GM23338 (cell line): Measurements from ENCODE around the gene XPNPEP1. TPM values are rescaled to one million over a fixed set of nuclear protein-coding genes. Genes with fewer than 3 reads are reported as not detected.

Source experiments
- ATAC-seq: fragments of 200-7000 bp; cut with Tn5 transposase; 3 replicates; pipeline ENCODE4 v1.9.1; 2020
- DNase-seq: peaks from one replicate; pipeline ENCODE4 v3.0.0-alpha.2; 2015; ENCODE audit warnings: low spot score
- H2AFZ ChIP-seq: fragments of 200-600 bp; sonication (generic); 2 replicates; pipeline ENCODE4 v1.8.0; 2016; ENCODE audit warnings: antibody characterized with exemption, mild to moderate bottlenecking, moderate library complexity
- H3F3A ChIP-seq: fragments of 200-600 bp; sonication (generic); replicated peaks from 2 replicates; pipeline ENCODE4 v1.8.0; 2017; ENCODE audit warnings: antibody characterized with exemption, mixed run types, low read depth
- H3K27ac ChIP-seq: fragments of 200-600 bp; sonication (generic); 2 replicates; pipeline ENCODE4 v1.6.1; 2016; ENCODE audit warnings: low read depth
- H3K27me3 ChIP-seq: fragments of 200-600 bp; sonication (generic); 2 replicates; pipeline ENCODE4 v1.8.0; 2016; ENCODE audit warnings: mild to moderate bottlenecking, mixed run types, moderate library complexity; ENCODE audit not compliant: insufficient read depth
- H3K36me3 ChIP-seq: fragments of 200-600 bp; sonication (generic); 2 replicates; pipeline ENCODE4 v1.8.0; 2016; ENCODE audit warnings: mild to moderate bottlenecking; ENCODE audit not compliant: insufficient read depth
- H3K4me1 ChIP-seq: fragments of 200-600 bp; sonication (generic); 2 replicates; pipeline ENCODE4 v1.8.0; 2016; ENCODE audit warnings: mild to moderate bottlenecking, moderate library complexity; ENCODE audit not compliant: insufficient read depth
- H3K4me2 ChIP-seq: fragments of 200-600 bp; sonication (generic); 2 replicates; pipeline ENCODE4 v1.7.1; 2017; ENCODE audit warnings: mixed run types
- H3K4me3 ChIP-seq: fragments of 200-600 bp; sonication (generic); 2 replicates; pipeline ENCODE4 v1.6.1; 2016; ENCODE audit warnings: mixed run types
- H3K79me2 ChIP-seq: fragments of 200-600 bp; sonication (generic); replicated peaks from 2 replicates; pipeline ENCODE4 v1.8.0; 2017; ENCODE audit warnings: mild to moderate bottlenecking; ENCODE audit not compliant: insufficient read depth
- H3K9me2 ChIP-seq: fragments of 200-600 bp; sonication (generic); 2 replicates; pipeline ENCODE4 v1.8.0; 2017; ENCODE audit not compliant: insufficient read depth
- H4K20me1 ChIP-seq: fragments of 200-600 bp; sonication (generic); replicated peaks from 2 replicates; pipeline ENCODE4 v1.8.0; 2017; ENCODE audit warnings: mild to moderate bottlenecking; ENCODE audit not compliant: insufficient read depth
- H3K27ac Mint-ChIP-seq: 2 replicates; pipeline ENCODE4 v1.8.0; 2020; ENCODE audit warnings: inconsistent platforms, mild to moderate bottlenecking, moderate library complexity, mixed read lengths
- H3K27me3 Mint-ChIP-seq: 3 replicates; pipeline ENCODE4 v1.8.0; 2022; ENCODE audit warnings: low read depth, mild to moderate bottlenecking, moderate library complexity, mixed read lengths, inconsistent platforms; ENCODE audit not compliant: insufficient read depth, poor library complexity
- H3K36me3 Mint-ChIP-seq: 3 replicates; pipeline ENCODE4 v1.8.0; 2021; ENCODE audit warnings: low read depth, mild to moderate bottlenecking, inconsistent platforms, moderate library complexity, mixed read lengths
- H3K4me1 Mint-ChIP-seq: 3 replicates; pipeline ENCODE4 v1.8.0; 2020; ENCODE audit warnings: mild to moderate bottlenecking, inconsistent platforms, mixed read lengths
- H3K4me3 Mint-ChIP-seq: 3 replicates; pipeline ENCODE4 v1.8.0; 2021; ENCODE audit warnings: moderate library complexity, mild to moderate bottlenecking, inconsistent platforms, mixed read lengths
- H3K9me3 Mint-ChIP-seq: 3 replicates; pipeline ENCODE4 v1.8.0; 2020; ENCODE audit warnings: moderate library complexity, mild to moderate bottlenecking, inconsistent platforms, mixed read lengths
- CREB1 ChIP-seq: fragments of 250-450 bp; sonication (Bioruptor Pico); IDR thresholded peaks from 2 replicates; pipeline ENCODE4 v1.5.0; 2020; ENCODE audit warnings: low read depth, mild to moderate bottlenecking, moderate library complexity
- EZH2 ChIP-seq: fragments of 200-600 bp; sonication (generic); IDR thresholded peaks from one replicate; pipeline ENCODE4 v1.8.0; 2017; ENCODE audit warnings: antibody characterized with exemption, mild to moderate bottlenecking, low read depth; ENCODE audit not compliant: unreplicated experiment
- EZH2phosphoT487 ChIP-seq: fragments of 200-600 bp; sonication (generic); IDR thresholded peaks from one replicate; pipeline ENCODE4 v1.8.1; 2018; ENCODE audit warnings: antibody characterized with exemption; ENCODE audit not compliant: unreplicated experiment
- JUNB ChIP-seq: IDR thresholded peaks from one replicate; pipeline ENCODE4 v1.6.1; 2016; ENCODE audit warnings: antibody characterized with exemption; ENCODE audit not compliant: unreplicated experiment
- NANOG ChIP-seq: IDR thresholded peaks from 2 replicates; pipeline ENCODE4 v1.6.1; 2016; ENCODE audit warnings: antibody characterized with exemption, borderline replicate concordance
- STAT1 ChIP-seq: IDR thresholded peaks from one replicate; pipeline ENCODE4 v1.6.1; 2016; ENCODE audit warnings: antibody characterized with exemption; ENCODE audit not compliant: unreplicated experiment
- ZNF114 ChIP-seq: fragments of 250-450 bp; sonication (Bioruptor Pico); IDR thresholded peaks from 2 replicates; pipeline ENCODE4 v1.5.0; 2020; ENCODE audit warnings: mild to moderate bottlenecking, moderate library complexity
- ZNF331 ChIP-seq: fragments of 250-450 bp; sonication (Bioruptor Pico); IDR thresholded peaks from 2 replicates; pipeline ENCODE4 v1.5.0; 2020; ENCODE audit warnings: low read depth, mild to moderate bottlenecking, moderate library complexity
- polyA plus RNA-seq: library from polyadenylated mRNA; unstranded; fragments of >200 nt; fragmentation: Nextera tagmentation; extraction: Ambion mirVana; gene quantifications from 2 replicates; pipeline ENCODE4 v1.2.1, GENCODE V29; 2016
- total RNA-seq: library from RNA; depleted of rRNA; stranded (reverse); fragments of >200 nt; shearing (Covaris generic); gene quantifications from 2 replicates; pipeline ENCODE4 v1.2.3, GENCODE V29; 2014
- TF ChIP-seq, protein P1 (sequence below), 2 experiments: fragments of 200-600 bp in 1 of 2; sonication (generic) in 1 of 2; conservative IDR thresholded peaks; 2 replicates each; pipeline versions ENCODE4 v1.5.1 to v1.6.1; 2016 to 2017; ENCODE audit warnings: antibody characterized with exemption in 2 of 2, low read depth in 2 of 2, mild to moderate bottlenecking in 2 of 2, moderate library complexity in 1 of 2
- TF ChIP-seq, protein P2 (sequence below): IDR thresholded peaks from 2 replicates; pipeline ENCODE4 v1.6.1; 2016; ENCODE audit warnings: antibody characterized with exemption
- TF ChIP-seq, protein P3 (sequence below): fragments of 250-450 bp; sonication (Bioruptor Pico); IDR thresholded peaks from 2 replicates; pipeline ENCODE4 v1.5.0; 2020; ENCODE audit warnings: mild to moderate bottlenecking, moderate library complexity

Gene XPNPEP1
- total and polyA plus RNA-seq, 2 experiments from 2014 or later, result 17.5 to 55.8 TPM

DNA sequence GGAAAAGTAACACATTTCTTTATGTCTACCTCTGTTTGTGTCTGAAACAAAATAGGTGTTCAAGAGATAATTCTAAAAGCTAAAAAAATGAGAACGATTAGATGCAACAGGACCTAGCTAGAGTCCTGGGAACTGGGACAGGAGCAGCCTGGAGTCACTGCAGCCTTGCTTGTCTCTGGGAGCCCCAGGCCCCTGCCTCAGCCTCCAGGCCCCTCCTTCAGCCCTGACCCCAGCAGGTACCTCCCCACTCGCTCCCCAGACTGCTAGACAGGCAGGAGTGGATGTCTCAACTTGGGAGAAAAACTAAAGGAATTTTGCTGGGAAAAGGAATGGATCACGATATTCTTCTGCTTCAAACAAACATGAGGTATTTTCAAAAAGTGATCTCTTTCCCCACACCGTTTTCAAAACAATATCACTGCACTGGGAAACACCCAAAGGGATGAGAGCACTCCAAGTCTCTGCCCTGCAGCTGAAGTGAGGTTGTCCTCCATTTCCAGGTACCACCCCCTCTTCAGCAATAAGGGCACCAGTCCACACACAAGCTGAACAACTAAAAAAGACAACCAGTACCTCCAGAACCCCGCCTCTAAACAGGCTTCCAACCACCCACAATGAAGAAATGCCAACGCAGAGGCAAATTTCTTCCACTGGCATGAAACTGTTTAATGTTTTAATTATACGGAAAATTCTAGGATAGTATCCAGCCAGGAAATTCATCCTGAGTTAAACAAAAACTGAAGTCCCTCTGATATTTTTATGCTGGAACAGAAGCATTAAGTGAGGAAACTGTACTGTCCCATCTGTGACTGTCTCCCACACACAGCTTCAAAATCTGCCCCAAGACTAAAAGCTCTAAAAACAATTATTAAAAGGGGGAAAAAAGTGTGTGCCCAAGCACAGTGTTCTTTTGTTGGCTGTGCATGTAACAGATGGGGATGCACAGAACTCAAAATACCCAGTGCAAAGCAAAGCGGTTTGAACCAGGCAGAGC, 47.2 kb downstream of the XPNPEP1 start:
- no peaks in the 10 kb centered on the region for H3K79me2 ChIP-seq
- H2AFZ ChIP-seq, result no peak overlapping the region
- no peaks in the 10 kb centered on the region for H3F3A ChIP-seq
- no peaks in the 10 kb centered on the region for H3K27me3 ChIP-seq
- Mint-ChIP-seq H3K36me3 (peaks cover 32% of the 10 kb centered on the region; the same call in 2 of the 3 replicates), H3K9me3 (no peaks in the 10 kb centered on the region), H3K4me1 (no peaks in the 10 kb centered on the region; the same call in 2 of the 3 replicates), H3K4me3 (no peak overlapping the region), H3K27me3 (no peaks in the 10 kb centered on the region), H3K27ac (no peak overlapping the region)
- H3K4me1 ChIP-seq, result no peaks in the 10 kb centered on the region
- H3K27ac ChIP-seq, result no peak overlapping the region
- no peak overlapping the region for H3K4me3 ChIP-seq
- TF ChIP-seq, protein P1, sequence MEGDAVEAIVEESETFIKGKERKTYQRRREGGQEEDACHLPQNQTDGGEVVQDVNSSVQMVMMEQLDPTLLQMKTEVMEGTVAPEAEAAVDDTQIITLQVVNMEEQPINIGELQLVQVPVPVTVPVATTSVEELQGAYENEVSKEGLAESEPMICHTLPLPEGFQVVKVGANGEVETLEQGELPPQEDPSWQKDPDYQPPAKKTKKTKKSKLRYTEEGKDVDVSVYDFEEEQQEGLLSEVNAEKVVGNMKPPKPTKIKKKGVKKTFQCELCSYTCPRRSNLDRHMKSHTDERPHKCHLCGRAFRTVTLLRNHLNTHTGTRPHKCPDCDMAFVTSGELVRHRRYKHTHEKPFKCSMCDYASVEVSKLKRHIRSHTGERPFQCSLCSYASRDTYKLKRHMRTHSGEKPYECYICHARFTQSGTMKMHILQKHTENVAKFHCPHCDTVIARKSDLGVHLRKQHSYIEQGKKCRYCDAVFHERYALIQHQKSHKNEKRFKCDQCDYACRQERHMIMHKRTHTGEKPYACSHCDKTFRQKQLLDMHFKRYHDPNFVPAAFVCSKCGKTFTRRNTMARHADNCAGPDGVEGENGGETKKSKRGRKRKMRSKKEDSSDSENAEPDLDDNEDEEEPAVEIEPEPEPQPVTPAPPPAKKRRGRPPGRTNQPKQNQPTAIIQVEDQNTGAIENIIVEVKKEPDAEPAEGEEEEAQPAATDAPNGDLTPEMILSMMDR (conservative IDR thresholded peaks at IDR 0.05; ENCODE audit: low read depth in 2 of 2), result no peak
- TF ChIP-seq ZNF331 (CRISPR knock-in tag) (no peak), EZH2phosphoT487 (no peak), ZNF114 (CRISPR knock-in tag) (no peak), EZH2 (no peak), JUNB (no peak), NANOG (no peak), CREB1 (CRISPR knock-in tag) (no peak), STAT1 (no peak)
- TF ChIP-seq, protein P2, sequence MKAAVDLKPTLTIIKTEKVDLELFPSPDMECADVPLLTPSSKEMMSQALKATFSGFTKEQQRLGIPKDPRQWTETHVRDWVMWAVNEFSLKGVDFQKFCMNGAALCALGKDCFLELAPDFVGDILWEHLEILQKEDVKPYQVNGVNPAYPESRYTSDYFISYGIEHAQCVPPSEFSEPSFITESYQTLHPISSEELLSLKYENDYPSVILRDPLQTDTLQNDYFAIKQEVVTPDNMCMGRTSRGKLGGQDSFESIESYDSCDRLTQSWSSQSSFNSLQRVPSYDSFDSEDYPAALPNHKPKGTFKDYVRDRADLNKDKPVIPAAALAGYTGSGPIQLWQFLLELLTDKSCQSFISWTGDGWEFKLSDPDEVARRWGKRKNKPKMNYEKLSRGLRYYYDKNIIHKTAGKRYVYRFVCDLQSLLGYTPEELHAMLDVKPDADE, result no peak
- TF ChIP-seq, protein P3, sequence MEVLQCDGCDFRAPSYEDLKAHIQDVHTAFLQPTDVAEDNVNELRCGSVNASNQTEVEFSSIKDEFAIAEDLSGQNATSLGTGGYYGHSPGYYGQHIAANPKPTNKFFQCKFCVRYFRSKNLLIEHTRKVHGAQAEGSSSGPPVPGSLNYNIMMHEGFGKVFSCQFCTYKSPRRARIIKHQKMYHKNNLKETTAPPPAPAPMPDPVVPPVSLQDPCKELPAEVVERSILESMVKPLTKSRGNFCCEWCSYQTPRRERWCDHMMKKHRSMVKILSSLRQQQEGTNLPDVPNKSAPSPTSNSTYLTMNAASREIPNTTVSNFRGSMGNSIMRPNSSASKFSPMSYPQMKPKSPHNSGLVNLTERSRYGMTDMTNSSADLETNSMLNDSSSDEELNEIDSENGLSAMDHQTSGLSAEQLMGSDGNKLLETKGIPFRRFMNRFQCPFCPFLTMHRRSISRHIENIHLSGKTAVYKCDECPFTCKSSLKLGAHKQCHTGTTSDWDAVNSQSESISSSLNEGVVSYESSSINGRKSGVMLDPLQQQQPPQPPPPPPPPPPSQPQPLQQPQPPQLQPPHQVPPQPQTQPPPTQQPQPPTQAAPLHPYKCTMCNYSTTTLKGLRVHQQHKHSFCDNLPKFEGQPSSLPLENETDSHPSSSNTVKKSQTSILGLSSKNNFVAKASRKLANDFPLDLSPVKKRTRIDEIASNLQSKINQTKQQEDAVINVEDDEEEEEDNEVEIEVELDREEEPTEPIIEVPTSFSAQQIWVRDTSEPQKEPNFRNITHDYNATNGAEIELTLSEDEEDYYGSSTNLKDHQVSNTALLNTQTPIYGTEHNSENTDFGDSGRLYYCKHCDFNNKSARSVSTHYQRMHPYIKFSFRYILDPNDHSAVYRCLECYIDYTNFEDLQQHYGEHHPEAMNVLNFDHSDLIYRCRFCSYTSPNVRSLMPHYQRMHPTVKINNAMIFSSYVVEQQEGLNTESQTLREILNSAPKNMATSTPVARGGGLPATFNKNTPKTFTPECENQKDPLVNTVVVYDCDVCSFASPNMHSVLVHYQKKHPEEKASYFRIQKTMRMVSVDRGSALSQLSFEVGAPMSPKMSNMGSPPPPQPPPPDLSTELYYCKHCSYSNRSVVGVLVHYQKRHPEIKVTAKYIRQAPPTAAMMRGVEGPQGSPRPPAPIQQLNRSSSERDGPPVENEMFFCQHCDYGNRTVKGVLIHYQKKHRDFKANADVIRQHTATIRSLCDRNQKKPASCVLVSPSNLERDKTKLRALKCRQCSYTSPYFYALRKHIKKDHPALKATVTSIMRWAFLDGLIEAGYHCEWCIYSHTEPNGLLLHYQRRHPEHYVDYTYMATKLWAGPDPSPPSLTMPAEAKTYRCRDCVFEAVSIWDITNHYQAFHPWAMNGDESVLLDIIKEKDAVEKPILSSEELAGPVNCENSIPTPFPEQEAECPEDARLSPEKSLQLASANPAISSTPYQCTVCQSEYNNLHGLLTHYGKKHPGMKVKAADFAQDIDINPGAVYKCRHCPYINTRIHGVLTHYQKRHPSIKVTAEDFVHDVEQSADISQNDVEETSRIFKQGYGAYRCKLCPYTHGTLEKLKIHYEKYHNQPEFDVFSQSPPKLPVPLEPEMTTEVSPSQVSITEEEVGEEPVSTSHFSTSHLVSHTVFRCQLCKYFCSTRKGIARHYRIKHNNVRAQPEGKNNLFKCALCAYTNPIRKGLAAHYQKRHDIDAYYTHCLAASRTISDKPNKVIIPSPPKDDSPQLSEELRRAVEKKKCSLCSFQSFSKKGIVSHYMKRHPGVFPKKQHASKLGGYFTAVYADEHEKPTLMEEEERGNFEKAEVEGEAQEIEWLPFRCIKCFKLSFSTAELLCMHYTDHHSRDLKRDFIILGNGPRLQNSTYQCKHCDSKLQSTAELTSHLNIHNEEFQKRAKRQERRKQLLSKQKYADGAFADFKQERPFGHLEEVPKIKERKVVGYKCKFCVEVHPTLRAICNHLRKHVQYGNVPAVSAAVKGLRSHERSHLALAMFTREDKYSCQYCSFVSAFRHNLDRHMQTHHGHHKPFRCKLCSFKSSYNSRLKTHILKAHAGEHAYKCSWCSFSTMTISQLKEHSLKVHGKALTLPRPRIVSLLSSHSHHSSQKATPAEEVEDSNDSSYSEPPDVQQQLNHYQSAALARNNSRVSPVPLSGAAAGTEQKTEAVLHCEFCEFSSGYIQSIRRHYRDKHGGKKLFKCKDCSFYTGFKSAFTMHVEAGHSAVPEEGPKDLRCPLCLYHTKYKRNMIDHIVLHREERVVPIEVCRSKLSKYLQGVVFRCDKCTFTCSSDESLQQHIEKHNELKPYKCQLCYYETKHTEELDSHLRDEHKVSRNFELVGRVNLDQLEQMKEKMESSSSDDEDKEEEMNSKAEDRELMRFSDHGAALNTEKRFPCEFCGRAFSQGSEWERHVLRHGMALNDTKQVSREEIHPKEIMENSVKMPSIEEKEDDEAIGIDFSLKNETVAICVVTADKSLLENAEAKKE (CRISPR knock-in tag), result no peak
- H3K4me2 ChIP-seq, result no peak overlapping the region
- H3K9me2 ChIP-seq, result no peaks in the 10 kb centered on the region
- ATAC-seq (no peak), DNase-seq (no peak)
- H4K20me1 ChIP-seq, result 0 out of 2 replicates have a peak, but pooled peaks cover 4% of the 10 kb centered on the region
- peaks cover 13% of the 10 kb centered on the region; the same call in 1 of the 2 replicates for H3K36me3 ChIP-seq
